Fibroblast of lung (primary cell): ENCODE measurements around the gene NEU3.

Source experiments
- CTCF ChIP-seq, 2 donors: IDR thresholded peaks in 1 of 2; conservative IDR thresholded peaks in 1 of 2; 1 replicate in 1 of 2; 2 replicates in 1 of 2; pipeline ENCODE4 v1.5.1; 2011 to 2012; ENCODE audit warnings: low read length in 2 of 2, control low read depth in 1 of 2, inconsistent platforms in 1 of 2, low read depth in 1 of 2, mild to moderate bottlenecking in 1 of 2
- EZH2 ChIP-seq: IDR thresholded peaks from 2 replicates; pipeline ENCODE4 v1.5.1; 2012; ENCODE audit warnings: low read length, control low read depth, mild to moderate bottlenecking; ENCODE audit errors: missing control alignments

- TF ChIP-seq CTCF (conservative IDR thresholded peaks at IDR 0.05 in 1 of 2, IDR thresholded peaks at IDR 0.05 in 1 of 2; ENCODE audit: low read depth in 1 of 2, low read length in 2 of 2) (no peak), EZH2 (no peak)
These were observed 17.8 kb upstream of the NEU3 start for GRCh38 chr11:74970852-74971395.
